GF-D8 (cell line): ENCODE results near the gene MESP1.
A peak's percentile ranks its signal among the peaks of the same experiment; 100 is the strongest.
"Not testable (repeated sequence)": the region's sequence is repeated elsewhere in the genome, so short reads cannot be mapped to it uniquely, and the experiment has no call there.

Experiments used
- DNase-seq: peaks from one replicate; lab custom pipeline; 2025; lab: John Stamatoyannopoulos, UW

MESP1 gene, protein sequence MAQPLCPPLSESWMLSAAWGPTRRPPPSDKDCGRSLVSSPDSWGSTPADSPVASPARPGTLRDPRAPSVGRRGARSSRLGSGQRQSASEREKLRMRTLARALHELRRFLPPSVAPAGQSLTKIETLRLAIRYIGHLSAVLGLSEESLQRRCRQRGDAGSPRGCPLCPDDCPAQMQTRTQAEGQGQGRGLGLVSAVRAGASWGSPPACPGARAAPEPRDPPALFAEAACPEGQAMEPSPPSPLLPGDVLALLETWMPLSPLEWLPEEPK

DNA sequence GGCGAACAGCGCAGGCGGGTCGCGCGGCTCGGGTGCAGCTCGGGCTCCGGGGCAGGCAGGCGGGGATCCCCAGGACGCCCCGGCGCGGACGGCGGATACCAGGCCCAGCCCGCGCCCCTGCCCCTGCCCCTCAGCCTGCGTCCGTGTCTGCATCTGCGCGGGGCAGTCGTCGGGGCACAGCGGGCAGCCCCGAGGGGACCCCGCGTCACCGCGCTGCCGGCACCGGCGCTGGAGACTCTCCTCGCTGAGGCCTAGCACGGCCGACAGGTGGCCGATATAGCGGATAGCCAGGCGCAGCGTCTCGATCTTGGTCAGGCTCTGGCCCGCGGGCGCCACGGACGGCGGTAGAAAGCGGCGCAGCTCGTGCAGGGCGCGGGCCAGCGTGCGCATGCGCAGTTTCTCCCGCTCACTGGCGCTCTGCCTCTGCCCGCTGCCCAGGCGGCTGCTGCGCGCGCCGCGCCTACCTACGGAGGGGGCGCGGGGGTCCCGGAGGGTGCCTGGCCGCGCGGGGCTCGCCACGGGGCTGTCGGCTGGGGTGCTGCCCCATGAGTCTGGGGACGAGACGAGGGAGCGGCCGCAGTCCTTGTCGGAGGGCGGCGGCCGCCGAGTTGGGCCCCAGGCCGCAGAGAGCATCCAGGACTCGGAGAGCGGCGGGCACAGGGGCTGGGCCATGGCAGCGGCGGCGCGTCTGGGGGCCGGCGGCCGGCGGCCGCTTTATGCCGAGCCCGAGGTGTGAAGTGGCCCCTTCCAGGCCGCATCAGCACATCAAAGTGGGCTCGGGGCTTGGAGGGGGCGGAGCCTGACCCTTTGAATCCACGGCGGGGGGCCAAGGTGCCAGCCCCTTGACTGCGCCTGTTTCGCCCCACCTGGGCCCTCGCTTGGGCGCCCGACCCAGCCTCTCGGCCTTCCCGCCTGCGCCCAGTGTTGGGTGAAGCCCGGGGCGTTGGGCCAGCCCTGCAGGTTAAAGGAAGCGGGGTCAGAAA lies at the start of gene MESP1:
MESP1 (minus strand) TSS at position 690 of the 983 bp plus-strand sequence; CDS start at position 672, 18 bp downstream.
- DNase-seq: peak; percentile 76

DNA sequence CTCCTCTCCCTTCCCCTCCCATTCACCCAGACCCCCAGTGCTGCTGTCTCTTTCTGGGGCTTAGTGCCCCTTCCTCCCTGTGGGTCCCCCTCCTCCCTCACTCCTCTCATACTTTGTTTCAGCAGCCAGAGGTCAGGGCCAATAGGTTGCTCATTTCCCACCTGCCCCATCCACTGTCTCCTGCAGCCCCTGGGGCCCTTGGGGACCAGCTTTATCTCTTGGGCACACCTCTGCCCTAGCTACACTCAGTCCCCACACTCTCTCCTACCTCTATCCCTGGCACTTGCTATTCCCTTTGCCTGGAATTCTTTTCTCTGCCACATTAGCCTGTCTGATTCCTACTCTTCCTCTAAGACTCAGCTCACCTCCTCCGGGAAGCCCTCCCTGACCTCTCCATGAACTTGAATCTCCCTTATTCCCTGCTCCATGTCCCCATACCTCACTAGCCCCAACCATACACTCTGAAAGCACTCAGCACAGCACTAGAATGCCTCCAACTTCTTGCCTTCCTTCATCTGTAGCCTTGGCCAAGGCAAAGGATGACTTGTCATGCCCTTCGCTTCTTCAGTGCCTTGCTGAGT lies 49.0 kb upstream of the MESP1 start:
- no peak for DNase-seq

DNA sequence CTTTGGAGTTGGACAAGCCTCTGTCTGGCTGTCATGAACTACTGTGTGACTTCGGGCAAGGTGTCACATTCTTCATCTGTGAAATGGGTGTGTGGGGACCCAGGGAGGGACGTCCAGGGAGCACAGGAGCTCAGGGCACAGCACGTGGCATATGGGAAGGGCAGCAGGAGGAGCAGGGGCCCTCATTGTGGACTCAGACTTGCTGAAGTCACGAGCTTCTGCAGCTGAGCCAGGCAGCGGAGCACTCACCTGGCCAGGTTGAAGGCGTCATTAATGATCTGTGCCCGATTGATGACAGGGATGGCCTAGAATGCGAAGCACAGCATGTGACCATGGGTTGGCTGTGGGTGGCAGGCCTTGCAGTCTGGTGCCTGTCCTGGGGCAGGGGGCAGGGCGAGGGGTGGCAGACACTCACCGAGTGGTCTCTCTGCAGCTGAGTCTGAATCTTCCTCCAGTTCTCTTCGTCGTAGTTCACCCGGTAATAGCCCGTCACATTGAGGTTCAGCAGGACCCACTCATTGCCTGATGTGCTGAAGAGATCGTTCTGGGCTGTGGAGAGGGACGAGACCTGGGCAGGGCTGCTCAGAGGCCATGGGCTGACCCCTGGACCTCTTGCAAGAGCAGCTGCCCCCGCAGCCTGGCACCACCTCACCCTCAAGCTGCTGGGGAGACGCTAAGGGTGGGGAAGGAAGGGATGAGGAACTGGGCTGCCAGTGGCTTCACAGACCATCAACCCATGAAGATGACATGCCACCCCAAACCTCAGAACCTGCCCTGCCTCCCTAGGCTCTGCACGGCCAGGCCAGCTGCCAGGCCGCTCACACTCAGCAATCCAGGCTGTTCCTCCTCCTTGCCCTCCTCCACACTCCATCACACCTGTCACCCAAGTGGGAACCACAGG lies 48.2 kb upstream of the MESP1 start:
- DNase-seq: no peak

DNA sequence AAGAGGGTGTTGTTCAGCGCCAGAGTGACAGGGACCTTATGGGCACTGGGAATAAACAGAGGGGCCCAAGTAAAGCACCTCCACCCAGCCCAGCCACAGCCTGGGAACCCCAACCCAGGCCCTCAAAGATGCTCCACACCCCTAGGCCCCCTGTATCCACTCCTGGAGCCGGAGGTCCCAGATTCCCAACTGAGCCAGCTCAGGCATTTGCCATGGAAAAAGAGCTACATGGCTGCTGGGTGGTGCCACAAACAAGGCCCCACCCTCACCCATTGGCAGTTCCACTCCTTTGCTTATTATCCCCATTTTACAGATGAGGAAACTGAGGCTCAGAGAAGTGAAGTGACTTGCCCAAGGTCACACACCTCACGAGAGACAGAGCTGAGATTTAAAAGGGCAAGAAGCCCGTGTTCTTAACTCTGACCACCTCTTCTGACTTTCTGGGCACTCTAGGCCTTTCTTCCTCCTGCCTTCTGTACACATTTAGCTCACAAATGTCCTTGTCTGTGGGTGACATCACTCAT lies 46.7 kb upstream of the MESP1 start:
- no peak for DNase-seq

DNA sequence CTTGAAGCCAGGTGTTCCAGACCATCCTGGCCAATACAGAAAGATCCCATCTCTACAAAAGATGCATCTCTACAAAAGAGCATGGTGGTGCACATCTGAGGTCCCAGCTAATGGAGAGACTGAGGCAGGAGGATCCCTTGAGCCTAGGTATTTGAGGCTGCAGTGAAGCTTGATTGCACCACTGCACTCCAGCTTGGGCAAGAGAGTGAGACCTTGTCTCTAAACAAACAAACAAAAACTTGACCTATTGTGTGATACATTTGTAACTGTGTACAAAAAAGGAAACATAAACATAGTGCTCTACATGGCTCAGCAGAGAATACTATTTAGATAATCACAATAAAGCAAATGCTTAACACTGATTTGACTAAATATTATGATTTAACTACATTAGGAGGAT lies 44.9 kb upstream of the MESP1 start:
- no peak for DNase-seq

DNA sequence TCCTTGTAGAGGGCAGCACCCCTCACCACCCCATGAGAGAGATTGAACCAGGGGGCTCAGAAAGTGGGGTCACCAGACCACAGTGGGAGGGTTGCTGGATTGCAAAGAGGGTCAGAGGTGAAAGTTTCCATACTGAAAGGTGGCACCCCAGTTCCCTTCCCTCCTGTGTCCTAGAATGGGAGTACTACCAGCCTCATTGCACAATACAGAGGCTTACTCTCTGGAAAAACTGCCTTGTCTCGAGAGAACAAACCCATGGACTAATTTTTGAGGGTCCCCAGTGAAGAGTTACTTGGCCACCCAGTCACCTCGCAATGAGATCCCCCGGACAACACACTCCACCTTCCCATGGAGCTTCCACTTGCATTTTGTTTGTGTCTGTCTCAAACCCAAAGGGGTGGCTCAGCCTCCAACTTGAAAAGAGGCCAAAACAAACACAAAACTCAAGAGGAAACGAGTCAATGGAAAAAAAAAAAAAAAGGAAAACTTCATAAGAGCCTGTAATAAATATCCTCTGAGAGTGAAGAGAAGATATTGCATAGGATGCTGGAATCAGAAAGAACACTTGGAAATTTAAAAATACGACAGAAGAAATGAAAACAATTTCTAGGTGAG lies 43.7 kb upstream of the MESP1 start:
- DNase-seq: no peak

DNA sequence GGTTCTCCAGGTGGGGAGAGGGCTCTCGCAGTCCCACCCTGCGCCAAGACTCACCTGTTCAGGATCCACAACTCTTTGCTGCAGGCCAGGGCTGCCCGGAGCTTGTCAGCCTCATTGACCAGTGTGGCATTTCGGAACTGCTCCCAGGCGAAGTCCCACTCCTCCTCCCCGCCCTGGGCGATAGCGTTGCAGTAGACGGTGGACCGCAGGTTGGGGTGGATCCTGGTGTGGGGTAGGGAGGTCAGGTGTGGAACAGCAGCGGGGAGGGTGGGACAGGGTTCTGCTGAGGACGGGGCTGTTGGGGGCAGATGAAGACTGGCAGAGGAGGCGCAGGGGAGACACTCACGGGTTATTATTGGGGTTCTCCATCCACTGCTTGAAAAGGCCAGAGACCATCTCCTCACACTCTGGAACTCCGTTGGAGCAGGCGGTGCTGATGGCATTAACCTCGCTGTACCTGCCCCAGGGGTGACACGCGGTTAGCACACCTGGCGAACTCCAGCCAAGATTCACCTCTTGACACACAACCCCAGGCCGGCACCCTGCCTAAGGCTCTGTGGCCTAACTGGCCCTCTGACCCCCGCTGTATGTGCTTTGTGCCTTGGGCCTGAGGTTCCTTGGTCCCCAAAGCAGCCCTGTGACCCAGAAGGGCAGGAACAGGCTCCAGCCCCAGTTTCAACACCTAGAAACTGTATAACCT lies 41.2 kb upstream of the MESP1 start:
- no peak for DNase-seq

DNA sequence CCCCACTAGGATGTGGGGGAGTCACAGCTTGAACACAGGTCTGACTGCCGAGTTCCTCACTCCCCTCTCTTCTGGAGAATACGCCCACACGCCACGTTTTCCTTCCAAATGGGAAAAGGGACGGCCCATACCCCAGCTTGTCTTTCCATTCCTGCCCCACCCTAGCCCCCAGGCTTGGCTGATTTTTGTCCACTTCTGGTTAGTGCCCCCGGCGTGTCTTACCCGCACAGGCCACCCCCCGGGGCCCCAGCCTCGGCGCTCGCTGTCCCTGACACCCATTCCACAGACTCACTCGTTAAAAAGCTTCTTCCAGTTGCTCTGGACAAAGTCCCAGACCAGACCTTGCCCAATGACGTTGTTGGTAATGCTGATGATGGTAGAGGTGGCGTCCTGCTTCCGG lies 39.6 kb upstream of the MESP1 start:
- no peak for DNase-seq

DNA sequence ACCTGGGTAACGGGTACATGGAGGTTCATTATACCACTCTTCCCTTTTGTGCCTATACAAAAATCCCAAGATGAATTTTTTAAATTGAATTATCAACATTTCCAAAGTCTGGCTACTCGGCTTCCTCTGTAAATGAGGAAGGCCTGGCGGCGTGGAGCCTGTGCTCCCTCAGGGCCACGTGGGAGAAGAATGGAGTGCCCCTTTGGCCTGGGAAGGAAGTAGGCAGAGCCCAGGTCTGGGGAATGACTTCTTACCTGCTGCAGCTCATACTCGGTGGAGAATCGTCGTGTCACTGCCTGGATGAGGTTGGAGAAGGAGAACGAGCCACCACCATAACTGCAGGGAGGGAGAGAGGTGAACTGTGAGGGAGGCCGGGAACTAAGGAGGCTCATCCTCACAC lies 39.2 kb upstream of the MESP1 start:
- DNase-seq: no peak

DNA sequence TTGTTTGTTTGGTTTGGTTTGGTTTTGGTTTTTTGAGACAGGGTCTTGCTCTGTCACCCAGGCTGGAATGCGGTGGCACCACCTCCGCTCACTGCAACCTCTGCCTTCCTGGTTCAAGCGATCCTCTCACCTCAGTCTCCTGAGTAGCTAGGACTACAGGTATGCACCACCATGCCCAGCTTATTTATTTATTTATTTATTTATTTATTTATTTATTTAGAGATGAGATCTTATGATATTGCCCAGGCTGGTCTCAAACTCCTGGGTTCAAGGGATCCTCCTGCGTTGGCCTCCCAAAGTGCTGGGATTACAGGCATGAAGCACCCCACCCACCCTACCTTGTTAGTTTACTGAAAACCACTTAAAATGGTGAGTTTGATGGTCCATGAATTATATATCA lies 37.5 kb upstream of the MESP1 start:
- not testable (repeated sequence) for DNase-seq

DNA sequence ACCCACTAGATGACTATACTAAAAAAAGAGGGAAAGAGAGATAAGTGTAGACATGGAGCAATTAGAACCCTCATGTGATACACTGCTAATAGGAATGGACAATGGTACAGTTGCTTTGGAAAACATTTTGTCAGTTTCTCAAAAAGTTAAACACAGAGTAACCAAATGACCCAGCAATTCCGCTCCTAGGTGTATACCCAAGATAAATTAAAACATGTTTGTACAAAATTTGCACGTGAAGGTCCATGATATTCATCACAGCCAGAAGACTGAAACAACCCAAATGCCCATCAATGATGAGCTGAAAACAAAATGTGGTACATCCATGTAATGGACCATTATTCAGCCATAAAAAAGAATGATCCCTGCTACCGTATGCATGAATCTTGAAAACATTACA lies 36.9 kb upstream of the MESP1 start:
- DNase-seq: no peak

DNA sequence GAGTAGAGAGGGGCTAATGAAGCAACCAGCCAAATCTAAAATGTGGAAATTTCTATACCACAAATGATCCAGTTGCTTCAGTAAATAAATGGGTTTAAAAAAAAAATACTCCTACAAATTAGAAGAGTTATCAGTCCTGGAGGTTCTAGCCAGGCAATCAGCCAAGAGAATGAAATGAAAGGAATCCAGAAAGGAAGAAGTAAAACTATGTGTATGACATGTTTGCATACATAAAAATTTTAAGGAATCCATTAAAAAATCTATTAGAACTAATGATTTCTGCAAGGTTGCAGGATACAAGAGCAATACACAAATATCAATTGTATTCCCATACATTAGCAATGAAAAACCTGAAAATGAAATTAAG lies 34.7 kb upstream of the MESP1 start:
- no peak for DNase-seq

DNA sequence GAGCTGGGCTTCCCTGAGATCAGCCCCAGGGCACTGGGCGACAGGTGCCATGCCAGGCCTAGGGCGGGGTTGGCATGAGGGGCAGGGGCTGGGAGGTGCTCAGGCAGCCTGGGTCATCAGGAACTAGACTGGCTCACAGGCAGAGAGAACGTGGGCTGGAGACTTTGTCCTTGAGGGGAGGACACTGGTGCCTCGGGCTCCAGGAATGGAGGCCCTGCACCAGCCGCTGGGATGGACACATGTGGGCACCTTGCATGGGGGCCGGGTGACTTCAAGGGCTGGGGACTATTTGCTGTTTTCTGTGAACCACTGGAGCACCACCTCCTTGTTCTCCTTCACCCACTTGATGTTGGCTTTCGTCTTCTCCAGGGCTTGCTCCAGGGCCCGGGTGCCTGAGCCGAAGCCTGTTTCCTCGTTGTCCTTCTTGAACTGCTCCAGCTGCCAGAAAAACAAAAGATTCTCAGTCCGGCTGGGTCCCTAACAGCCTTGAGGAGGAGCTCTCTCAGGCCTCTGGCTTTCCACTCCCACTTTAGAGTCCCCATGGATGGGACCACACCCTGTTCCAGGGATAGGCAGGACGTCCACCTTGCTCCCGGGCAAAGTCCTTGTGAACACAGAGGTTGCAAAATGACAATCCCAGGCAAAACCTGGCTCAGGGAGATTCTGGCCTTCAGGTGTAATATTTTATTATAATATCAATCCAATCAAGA lies 34.2 kb upstream of the MESP1 start:
- DNase-seq: no peak

DNA sequence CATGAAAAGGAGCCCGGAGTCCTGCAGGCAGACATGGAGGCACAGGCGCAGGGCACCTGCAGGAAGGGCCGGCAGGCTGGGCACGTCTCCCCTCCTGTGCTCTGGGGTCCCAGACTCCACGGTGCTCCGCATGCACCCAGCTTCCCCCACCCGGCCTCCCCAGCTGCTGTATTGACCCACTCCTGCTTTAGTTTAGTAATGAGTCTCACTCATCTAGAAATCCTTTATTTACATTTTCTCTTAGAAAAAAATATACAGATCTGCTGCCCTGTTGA lies 33.6 kb upstream of the MESP1 start:
- no peak for DNase-seq

DNA sequence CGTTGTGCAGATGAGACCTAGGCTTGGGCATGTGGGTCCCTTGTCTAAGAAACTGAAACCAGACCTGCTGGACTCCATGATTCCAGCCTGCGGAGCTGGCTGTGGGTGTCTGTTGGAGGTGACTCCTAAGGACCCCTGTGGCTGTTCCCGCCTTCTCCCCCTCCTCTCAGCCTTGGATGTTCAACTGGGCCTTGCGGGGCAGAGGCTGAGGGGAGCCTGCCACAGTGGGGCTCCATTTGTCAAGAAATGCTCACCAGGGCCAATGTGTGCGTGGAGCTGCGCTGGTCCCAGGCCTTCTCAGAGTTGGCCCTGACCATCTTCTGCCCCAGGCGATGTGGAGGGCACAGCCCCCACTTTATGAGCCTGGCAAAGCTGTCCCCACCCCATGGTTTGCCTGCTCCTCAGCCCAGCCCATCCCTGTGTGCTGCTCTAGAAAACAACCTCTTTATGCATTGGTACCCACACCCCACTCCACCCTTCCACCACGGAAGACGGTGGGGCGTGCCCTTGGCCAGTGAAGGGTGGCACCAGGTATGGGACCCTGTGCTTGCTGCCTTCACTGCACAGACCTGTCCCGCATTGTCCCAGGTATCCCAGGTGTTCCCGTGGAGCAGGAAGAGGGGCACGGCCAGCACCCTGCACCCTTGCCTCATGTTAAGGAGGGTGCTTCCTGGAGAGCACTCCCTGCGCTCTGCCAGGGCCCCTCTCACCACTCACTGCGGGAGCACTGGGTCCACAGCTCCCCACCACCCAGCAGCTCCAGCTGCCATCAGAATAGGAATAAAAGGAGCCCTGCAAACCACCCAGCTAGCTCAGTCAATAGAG lies 33.0 kb upstream of the MESP1 start:
- DNase-seq: no peak

DNA sequence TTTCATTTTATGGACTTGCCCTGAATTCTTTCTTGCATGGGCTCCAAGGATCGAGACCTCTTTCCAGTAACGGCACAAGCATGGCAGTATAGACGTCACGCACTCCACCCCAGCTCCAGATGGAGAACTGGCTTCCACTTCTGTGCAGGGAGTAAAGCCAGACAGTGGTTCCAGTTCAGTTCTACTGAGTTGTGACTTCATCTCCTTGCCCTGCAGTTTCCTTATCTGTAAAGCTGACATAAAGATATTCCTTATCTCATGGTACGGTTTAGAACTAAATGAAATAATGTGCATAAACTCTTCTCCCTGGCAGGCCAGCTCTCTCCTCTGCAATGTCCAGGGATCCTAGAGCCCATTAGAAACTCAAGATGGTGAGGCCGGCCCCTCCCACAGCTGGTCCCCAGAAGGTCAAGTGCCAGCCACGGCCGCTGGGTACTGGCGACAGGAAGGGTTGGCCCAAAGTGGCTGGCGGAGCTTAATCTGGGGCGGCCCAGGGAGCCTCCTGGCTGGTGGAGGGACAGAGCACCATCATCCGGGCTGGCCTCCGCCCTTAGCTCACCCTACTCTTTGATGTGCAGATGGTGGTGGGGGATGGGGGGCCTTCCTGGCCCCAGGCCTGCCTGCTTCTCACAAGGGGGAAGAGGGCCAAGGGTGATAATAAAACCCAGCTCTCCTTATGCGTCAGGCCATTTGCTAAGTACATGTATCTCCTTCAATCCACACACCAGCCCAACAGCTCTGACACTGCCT lies 32.2 kb upstream of the MESP1 start:
- no peak for DNase-seq

DNA sequence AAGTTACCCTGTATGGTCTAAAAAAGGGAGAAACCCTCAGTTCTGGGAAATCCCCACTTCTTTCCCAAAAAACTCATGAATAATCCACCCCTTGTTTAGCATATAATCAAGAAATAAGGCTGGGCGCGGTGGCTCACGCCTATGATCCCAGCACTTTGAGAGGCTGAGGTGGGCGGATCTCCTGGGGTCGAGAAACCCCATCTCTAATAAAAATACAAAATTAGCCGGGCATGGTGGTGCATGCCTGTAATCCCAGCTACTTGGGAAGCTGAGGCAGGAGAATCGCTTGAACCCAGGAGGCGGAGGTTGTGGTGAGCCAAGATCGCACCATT lies 31.5 kb upstream of the MESP1 start:
- not testable (repeated sequence) for DNase-seq

DNA sequence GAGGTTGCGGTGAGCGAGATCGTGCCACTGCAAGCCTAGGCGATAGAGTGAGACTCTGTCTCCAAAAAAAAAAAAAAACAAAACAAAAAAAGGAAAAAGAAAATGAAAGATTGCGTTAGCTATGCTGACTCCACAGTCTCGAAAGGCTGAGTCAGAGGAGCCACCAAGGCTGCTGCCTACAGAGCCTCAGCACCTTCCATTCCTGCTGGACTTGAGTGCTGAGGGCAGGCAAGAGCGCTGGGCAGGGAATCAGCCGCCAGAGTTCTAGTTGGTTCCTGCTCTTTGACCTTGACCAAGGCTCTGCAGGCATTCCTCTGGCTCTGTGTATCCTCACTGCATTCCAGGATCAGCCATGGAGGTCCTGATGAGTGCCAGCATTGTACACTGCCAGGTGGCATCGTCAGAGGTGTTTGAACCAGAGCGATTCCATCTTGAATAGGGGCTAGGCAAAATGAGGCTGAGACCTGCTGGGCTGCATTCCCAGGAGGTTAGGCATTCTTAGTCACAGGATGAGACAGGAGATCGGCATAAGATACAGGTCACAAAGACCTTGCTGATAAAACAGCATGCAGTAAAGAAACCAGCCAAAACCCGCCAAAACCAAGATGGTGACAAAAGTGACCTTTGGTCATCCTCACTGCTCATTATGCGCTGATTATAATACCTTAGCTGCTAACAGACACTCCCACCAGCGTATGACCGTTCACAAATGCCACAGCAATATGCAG lies 31.0 kb upstream of the MESP1 start:
- DNase-seq: no peak
